Measurements from ENCODE around the gene ABCB8. TPM values are rescaled to one million over a fixed set of nuclear protein-coding genes. Genes with fewer than 3 reads are reported as not detected.
"Not testable (repeated sequence)": the region's sequence is repeated elsewhere in the genome, so short reads cannot be mapped to it uniquely, and the experiment has no call there.

ABCB8 gene
- total RNA-seq, 1 donor: 21.5 TPM

- Histone ChIP-seq H3K4me1 (ENCODE audit: insufficient read depth, low read length) (peaks cover 57% of the 10 kb centered on the region), H3K27me3 (ENCODE audit: insufficient read depth, low read length) (peaks cover 33% of the 10 kb centered on the region), H3K9me3 (ENCODE audit: low read depth, low read length) (no peaks in the 10 kb centered on the region), H3K4me3 (ENCODE audit: low read length) (no peak overlapping the region)
Observed at GRCh38 chr7:151016505-151016904, 11.7 kb upstream of the ABCB8 start.

DNA sequence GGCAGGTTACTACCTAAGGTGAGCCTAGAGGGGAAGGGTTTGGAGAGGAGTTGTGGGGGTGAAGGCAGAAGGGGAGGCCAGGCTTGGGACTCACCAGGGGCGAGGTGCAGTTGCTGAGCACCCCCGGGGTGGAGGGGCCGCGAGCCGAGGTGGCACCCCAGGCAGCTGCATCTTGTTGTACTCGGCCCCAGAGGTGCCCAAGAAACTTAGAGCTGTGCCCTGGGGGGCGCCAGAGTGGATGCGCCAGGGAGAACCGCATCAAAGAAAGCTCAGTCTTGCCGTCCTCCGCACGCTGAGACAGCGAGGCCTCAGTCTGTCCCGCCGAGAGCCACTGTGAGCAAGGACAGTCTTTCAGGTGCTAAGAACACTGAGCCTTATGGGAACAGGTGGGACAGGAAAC lies 11.3 kb upstream of the ABCB8 start:
- Histone ChIP-seq H3K4me1 (ENCODE audit: insufficient read depth, low read length) (peaks cover 57% of the 10 kb centered on the region), H3K4me3 (ENCODE audit: low read length) (no peak overlapping the region), H3K27me3 (ENCODE audit: insufficient read depth, low read length) (peaks cover 33% of the 10 kb centered on the region), H3K9me3 (ENCODE audit: low read depth, low read length) (no peaks in the 10 kb centered on the region)

GRCh38 chr7:151017370-151017952 lies 10.8 kb upstream of the ABCB8 start:
- H3K4me1 ChIP-seq (ENCODE audit: insufficient read depth, low read length): peaks cover 52% of the 10 kb centered on the region
- H3K27me3 ChIP-seq (ENCODE audit: insufficient read depth, low read length): peaks cover 30% of the 10 kb centered on the region
- no peak overlapping the region for H3K4me3 ChIP-seq (ENCODE audit: low read length)
- no peaks in the 10 kb centered on the region for H3K9me3 ChIP-seq (ENCODE audit: low read depth, low read length)

GRCh38 chr7:151017953-151018420 lies 10.3 kb upstream of the ABCB8 start:
- H3K4me1 ChIP-seq (ENCODE audit: insufficient read depth, low read length): peaks cover 47% of the 10 kb centered on the region

GRCh38 chr7:151018421-151019129 lies 9.7 kb upstream of the ABCB8 start:
- H3K4me1 ChIP-seq (ENCODE audit: insufficient read depth, low read length): peaks cover 44% of the 10 kb centered on the region
- peaks cover 24% of the 10 kb centered on the region for H3K27me3 ChIP-seq (ENCODE audit: insufficient read depth, low read length)
- no peaks in the 10 kb centered on the region for H3K9me3 ChIP-seq (ENCODE audit: low read depth, low read length)
- no peak overlapping the region for H3K4me3 ChIP-seq (ENCODE audit: low read length)

More at GRCh38 chr7:151017953-151018420, 10.3 kb upstream of the ABCB8 start:
- Histone ChIP-seq H3K9me3 (ENCODE audit: low read depth, low read length) (no peaks in the 10 kb centered on the region), H3K4me3 (ENCODE audit: low read length) (no peak overlapping the region), H3K27me3 (ENCODE audit: insufficient read depth, low read length) (peaks cover 26% of the 10 kb centered on the region)

DNA sequence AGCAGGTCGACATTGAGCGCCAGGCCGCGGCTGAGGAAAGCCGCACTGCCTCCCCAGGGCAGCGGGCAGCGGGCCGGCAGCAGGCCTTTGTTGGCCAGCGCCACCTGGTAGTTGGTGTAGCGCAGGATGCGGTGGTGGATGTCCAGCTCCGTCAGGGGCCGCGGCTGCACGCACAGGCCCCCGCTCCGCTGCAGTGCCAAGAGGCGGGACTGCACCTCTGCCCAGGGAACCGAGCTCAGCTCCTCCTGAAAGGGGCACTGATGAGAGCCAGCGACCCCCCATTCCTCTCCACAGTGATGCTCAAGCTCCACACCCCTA lies 9.2 kb upstream of the ABCB8 start:
- Histone ChIP-seq H3K27me3 (ENCODE audit: insufficient read depth, low read length) (peaks cover 24% of the 10 kb centered on the region), H3K9me3 (ENCODE audit: low read depth, low read length) (no peaks in the 10 kb centered on the region), H3K4me1 (ENCODE audit: insufficient read depth, low read length) (peaks cover 39% of the 10 kb centered on the region), H3K4me3 (ENCODE audit: low read length) (no peak overlapping the region)

GRCh38 chr7:151020231-151020630 lies 8.0 kb upstream of the ABCB8 start:
- Histone ChIP-seq H3K27me3 (ENCODE audit: insufficient read depth, low read length) (peaks cover 24% of the 10 kb centered on the region), H3K9me3 (ENCODE audit: low read depth, low read length) (no peaks in the 10 kb centered on the region), H3K4me3 (ENCODE audit: low read length) (no peak overlapping the region), H3K4me1 (ENCODE audit: insufficient read depth, low read length) (peaks cover 27% of the 10 kb centered on the region)

GRCh38 chr7:151023232-151023631 lies 5.0 kb upstream of the ABCB8 start:
- Histone ChIP-seq H3K4me1 (ENCODE audit: insufficient read depth, low read length) (peaks cover 18% of the 10 kb centered on the region), H3K9me3 (ENCODE audit: low read depth, low read length) (no peaks in the 10 kb centered on the region), H3K4me3 (ENCODE audit: low read length) (no peak overlapping the region), H3K27me3 (ENCODE audit: insufficient read depth, low read length) (peaks cover 23% of the 10 kb centered on the region)

- no peaks in the 10 kb centered on the region for H3K9me3 ChIP-seq (ENCODE audit: low read depth, low read length)
- H3K4me1 ChIP-seq (ENCODE audit: insufficient read depth, low read length): peaks cover 16% of the 10 kb centered on the region
- no peak within 1 kb of the TSS for H3K4me3 ChIP-seq (ENCODE audit: low read length)
- H3K27me3 ChIP-seq (ENCODE audit: insufficient read depth, low read length): peaks cover 14% of the 10 kb centered on the region
Observed at GRCh38 chr7:151024435-151025056, 3.7 kb upstream of the ABCB8 start, which contains the start of gene ATG9B. TSS of gene ATG9B (minus strand) at chr7:151024494. CDS start at chr7:151024423, 71 bp downstream.

DNA sequence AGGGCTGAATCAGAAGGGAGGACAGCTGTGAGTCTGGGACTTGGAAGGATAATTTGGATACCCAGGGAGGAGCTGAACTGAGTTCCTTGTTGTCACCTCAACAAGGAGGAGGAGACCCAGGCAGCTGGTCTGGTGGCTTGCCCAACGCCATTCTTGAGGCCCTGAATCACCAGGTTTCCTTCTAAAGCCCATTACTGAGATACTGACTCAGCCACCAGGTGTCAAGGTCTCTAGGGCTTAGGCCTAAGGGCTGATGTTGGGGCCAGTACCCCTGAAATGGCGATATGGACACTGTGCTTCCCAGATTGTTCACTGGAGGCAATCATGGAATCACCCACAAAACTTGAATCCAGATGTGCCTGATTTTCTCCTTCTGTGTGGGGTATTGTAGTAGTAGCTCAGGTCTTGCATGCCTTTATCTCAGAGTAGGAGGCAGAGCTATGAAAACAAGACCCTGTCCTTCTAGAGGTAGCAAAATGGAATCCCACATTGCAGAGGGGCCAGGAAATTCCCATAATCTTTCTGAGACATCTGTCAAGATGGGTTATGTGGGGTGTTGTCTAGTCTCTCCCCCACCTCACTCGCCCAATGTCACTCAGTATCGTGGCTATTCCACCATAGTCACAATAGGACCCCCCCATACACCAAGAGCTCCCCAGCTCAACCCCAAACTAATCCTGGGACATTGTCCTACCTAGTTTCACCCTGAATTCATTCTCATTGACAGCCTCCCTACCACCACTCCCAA lies 2.2 kb upstream of the ABCB8 start:
- no peaks in the 10 kb centered on the region for H3K9me3 ChIP-seq (ENCODE audit: low read depth, low read length)
- H3K4me1 ChIP-seq (ENCODE audit: insufficient read depth, low read length): peaks cover 18% of the 10 kb centered on the region
- no peak overlapping the region for H3K4me3 ChIP-seq (ENCODE audit: low read length)
- no peaks in the 10 kb centered on the region for H3K27me3 ChIP-seq (ENCODE audit: insufficient read depth, low read length)

DNA sequence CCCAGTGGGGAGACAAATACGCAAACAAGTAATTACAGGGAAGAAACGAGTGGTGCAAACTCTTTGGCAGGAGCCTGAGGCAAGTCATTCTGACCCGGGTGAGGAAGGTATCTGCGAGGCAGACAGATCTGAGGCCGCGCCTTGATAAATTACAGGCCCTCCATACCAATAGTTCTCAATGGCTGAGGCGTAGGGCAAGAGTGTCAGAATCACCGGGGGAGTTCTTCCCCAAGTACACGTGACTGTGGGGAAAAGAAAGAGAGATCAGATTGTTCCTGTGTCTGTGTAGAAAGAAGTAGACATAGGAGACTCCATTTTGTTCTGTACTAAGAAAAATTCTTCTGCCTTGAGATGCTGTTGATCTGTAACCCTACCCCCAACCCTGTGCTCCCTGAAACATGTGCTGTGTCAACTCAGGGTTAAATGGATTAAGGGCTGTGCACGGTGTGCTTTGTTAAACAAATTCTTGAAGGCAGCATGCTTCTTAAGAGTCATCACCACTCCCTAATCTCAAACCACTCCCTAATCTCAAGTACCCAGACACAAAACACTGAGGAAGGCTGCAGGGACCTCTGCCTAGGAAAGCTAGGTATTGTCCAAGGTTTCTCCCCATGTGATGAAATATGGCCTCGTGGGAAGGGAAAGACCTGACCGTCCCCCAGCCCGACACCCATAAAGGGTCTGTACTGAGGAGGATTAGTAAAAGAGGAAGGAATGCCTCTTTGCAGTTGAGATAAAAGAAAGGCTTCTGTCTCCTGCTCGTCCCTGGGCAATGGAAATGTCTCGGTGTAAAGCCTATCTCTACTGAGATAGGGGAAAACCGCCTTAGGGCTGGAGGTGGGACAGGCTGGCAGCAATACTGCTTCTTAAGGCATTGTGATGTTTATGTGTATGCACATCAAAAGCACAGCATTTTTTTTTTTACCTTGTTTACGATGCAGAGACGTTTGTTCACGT lies 1.2 kb upstream of the ABCB8 start:
- not testable (repeated sequence) for H3K4me3 ChIP-seq (ENCODE audit: low read length); H3K27me3 ChIP-seq (ENCODE audit: insufficient read depth, low read length); H3K9me3 ChIP-seq (ENCODE audit: low read depth, low read length)
- peaks cover 18% of the 10 kb centered on the region for H3K4me1 ChIP-seq (ENCODE audit: insufficient read depth, low read length)

GRCh38 chr7:151027728-151028130 lies 521 bp upstream of the ABCB8 start:
- not testable (repeated sequence) for H3K27me3 ChIP-seq (ENCODE audit: insufficient read depth, low read length); H3K9me3 ChIP-seq (ENCODE audit: low read depth, low read length)
- H3K4me1 ChIP-seq (ENCODE audit: insufficient read depth, low read length): peaks cover 18% of the 10 kb centered on the region
- peak overlapping the region; percentile 65 for H3K4me3 ChIP-seq (ENCODE audit: low read length)

- no peaks in the 10 kb centered on the region for H3K9me3 ChIP-seq (ENCODE audit: low read depth, low read length)
- H3K4me1 ChIP-seq (ENCODE audit: insufficient read depth, low read length): peaks cover 18% of the 10 kb centered on the region
- H3K4me3 ChIP-seq (ENCODE audit: low read length): peak overlapping the region; percentile 65
- H3K27me3 ChIP-seq (ENCODE audit: insufficient read depth, low read length): no peaks in the 10 kb centered on the region
Observed at GRCh38 chr7:151028948-151029501, 775 bp downstream of the ABCB8 start.

DNA sequence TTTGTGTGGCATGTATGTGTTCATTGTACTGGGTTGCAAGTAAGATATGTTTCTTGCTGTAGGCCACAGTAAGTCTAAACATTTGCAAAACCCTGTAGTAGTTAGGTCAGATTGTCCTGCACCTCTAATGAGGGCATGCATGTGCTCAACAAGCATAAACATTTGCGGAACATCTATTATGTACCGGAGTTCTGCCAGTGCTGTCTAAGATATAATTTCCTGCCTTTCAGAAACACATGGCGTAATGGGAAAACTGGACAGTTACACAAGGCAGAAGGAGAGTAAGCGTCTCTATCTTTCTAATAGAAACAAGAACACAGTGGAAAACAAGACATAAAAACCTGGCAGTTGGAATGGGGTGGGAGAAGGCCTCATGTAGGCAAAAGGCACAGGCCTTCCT lies 2.8 kb downstream of the ABCB8 start:
- Histone ChIP-seq H3K9me3 (ENCODE audit: low read depth, low read length) (no peaks in the 10 kb centered on the region), H3K4me3 (ENCODE audit: low read length) (no peak overlapping the region), H3K27me3 (ENCODE audit: insufficient read depth, low read length) (no peaks in the 10 kb centered on the region), H3K4me1 (ENCODE audit: insufficient read depth, low read length) (peaks cover 18% of the 10 kb centered on the region)
